HG02678 (cell line): ENCODE data around the gene C14orf180.

ENCODE experiments used
- ATAC-seq: cut with Tn5 transposase; IDR thresholded peaks from one replicate; pipeline ENCODE4 v1.9.1; 2021; ENCODE audit warnings: mild to moderate bottlenecking, moderate library complexity; ENCODE audit not compliant: unreplicated experiment

C14orf180 gene

GRCh38 chr14:104549536-104550339 is 29.8 kb upstream of the C14orf180 start:
- ATAC-seq, result no peak

- ATAC-seq, result no peak
Observed at GRCh38 chr14:104550340-104550860, 29.2 kb upstream of the C14orf180 start.

GRCh38 chr14:104550861-104551728 is 28.5 kb upstream of the C14orf180 start:
- ATAC-seq, result no peak

DNA sequence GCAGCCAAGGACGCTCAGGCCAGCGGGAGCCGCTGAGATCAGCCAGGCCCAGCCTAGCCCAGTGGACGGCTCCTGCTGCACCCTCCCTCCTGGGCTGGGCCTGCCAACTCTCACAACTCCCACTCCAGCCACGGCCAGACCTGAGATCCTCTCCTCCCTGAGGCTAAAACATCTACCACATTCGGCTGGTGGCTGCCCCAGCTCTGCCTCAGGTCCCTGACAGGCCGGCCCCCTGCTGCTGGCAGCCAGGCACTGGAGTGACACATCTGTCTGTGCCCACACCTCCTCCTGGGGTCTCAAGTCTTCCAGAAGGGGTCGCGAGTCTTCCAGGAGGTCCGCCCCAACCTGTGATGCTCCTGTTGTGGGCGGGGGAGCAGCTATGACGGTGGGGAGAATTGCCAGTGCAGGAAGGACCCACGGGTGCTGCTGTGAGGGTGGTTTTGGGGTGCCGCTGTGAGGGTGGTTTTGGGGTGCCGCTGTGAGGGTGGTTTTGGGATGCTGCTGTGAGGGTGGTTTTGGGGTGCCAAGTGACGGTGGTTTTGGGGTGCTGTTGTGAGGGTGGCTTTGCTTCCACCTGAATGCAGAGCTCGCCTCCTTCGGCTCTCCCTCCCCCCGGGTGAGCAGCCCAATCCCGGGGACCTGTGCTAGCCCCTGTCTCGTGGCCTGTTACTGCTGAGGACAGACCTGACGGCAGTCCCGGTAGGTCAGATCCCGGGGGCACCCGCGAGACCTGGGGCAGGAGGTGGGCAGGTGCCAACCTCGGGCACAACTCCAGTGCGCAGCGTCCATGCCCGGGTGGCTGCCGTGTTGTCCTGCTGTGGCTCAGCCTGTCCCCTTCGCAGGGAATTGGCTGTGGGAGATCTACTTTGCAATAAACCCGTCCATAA is 27.5 kb upstream of the C14orf180 start:
- no peak for ATAC-seq

GRCh38 chr14:104552738-104553125 is 26.8 kb upstream of the C14orf180 start:
- ATAC-seq, result no peak

GRCh38 chr14:104553166-104554087 is 26.1 kb upstream of the C14orf180 start:
- ATAC-seq, result no peak

DNA sequence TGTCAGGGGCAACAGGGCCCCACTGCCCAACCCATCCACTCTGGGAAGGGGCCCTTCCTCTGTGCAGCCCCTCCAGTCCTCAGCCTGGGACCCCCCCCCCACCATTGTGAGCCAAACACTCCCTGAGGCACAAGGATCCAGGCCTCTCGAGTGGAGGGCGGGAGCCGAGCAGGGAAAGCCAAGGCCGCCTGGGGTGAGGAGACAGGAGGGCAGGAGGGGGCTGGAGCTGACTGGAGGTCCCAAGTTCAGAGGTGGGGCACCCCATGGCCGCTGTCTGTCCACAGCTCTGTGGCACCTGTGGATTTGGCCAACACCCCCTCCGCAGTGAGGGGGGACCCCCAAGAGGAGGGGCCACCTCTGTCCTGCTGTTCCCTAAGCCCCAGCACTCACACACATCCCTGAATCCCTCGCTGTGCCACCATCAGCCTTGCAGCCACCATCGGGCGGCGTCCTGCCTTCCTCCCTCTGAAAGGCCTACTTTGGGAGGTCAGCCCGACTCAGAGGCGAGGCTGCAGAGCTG is 25.4 kb upstream of the C14orf180 start:
- ATAC-seq, result no peak

GRCh38 chr14:104554608-104555429 is 24.7 kb upstream of the C14orf180 start:
- no peak for ATAC-seq

DNA sequence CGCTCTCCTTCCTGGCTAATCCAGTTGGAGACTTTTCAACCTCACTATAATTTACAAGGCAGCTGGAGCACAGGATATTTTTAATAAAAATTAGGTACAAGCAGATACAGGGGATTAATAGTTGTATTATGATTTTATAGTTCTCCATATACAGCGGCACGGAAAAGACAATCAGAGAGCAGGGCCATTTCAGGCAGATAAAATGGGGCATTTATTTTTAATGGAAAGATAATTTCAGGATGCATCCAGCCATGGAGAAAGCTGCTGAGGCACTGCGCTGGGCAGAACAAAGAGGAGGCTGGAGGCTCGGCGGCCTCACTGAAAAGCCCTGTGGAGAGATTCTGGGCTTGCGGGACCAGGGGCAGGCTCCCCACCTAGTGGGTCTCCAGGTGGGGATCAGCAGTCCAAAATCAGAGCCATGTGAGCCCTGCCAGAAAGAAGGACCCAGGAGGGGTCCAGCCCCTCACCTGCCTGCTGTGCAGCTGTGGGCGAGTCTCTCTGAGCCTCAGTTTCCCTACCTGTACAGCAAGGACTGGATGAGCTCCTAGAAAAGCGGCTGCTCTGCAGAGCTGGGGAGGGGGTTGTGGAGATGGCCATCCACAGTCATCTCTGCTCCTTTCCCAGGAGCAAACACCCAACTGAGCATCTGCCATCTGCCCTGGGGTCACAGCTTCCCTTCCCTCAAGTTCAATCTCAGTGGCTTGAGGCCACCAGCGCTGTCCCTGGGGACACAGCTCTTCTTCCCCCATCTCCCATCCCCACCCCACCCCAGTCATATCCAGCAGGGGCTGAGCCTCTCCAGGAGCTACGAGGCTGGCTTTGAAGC is 23.9 kb upstream of the C14orf180 start:
- ATAC-seq, result no peak

- ATAC-seq, result no peak
Observed at GRCh38 chr14:104556256-104557021, 23.1 kb upstream of the C14orf180 start.

DNA sequence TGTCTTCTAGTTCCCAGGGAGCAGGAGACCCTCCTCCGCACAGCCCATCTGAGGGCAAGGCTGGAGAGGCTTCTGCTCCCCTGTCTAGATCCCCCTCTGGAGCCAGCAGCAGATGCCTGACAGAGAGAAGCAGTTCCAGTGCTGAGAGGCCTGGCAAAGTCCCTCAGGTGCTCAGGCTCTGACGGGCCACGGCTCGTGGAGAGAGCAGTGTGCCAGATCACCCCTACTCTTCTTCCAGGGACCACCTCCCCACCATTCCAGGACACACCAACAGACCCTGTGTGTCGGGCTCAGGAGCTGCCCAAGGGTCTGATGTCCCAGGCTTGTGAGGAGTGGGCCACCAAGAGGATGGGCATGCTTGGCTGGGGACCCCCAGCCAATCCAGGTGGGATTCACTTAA is 22.5 kb upstream of the C14orf180 start:
- no peak for ATAC-seq

- no peak for ATAC-seq
Observed at GRCh38 chr14:104557766-104558165, 21.8 kb upstream of the C14orf180 start.

DNA sequence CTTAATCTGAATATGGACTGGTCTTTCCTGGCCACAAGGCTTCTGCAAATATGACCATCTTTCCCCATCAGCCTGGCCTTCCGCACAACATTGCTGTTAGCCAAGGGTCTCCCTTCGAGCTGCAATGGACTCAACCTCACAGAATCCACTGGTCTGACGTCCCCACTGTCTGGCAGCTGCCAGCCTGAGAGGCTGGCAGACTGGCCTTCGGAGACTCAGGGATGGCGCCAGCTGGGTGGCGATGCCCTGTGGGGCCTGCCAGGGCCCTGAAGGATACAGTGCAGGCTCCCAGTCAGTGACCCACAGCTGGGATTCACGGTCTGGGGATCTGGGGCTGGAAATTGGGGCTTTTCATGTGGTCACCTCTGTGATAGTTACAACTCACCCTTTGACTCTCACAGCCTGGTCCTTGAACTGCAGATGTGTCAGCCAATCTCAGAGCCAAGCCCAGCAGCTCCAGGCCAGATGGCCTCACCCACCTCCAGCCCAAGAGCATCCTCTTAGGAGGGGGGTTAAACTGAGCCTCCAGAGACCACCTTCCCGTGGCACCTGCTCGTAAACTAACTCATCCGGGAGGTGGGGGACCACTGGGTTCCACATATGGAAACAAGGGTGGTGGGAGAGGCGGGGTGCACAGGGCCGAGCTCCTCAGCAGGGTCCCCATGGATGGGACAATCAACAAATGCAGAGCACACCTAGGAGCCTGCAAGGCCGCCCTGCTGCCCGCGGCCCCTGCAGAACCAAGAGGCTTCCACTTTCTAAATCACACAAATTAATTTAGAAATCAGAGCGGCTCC is 21.1 kb upstream of the C14orf180 start:
- ATAC-seq, result no peak

DNA sequence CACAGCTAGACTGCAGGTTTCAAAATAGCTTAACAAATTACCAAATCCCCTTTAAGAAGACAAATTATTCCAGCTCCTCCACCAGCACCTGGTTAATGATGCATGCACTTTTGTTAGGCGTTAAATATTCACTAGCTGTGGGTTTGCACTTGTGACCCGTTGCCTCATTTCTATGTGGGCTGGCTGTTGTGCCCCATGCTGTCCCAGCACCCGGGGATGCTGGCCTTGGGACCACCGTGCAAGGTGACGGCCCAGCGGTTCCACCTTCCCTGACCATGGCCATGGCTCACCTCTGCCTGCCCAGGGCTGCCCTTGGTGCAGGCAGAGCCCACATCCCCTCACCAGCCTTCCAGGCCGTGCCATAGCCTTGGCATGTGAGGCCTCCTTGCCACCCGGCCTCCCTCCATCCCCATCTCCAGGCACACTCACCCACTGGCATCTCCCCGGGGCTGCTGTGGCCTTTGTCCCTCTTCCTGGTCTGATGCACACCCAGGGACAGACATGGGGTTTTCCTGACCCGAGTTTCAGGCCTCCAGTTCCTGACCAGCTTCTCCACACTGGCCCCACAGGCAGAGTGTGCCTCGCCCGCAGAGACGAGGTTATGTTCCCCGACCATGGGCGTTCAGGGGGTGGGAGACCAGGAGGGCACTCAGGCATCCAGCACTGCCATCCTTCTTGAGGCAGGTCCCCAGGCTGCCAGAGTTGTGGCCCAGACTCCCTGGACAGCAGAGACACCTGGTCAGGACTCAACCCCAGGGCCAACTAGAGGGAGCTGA is 20.3 kb upstream of the C14orf180 start:
- ATAC-seq, result no peak

- ATAC-seq, result no peak
Observed at GRCh38 chr14:104559804-104560585, 19.6 kb upstream of the C14orf180 start.
